ENCODE measurements around the gene THSD4.

THSD4 gene

DNA sequence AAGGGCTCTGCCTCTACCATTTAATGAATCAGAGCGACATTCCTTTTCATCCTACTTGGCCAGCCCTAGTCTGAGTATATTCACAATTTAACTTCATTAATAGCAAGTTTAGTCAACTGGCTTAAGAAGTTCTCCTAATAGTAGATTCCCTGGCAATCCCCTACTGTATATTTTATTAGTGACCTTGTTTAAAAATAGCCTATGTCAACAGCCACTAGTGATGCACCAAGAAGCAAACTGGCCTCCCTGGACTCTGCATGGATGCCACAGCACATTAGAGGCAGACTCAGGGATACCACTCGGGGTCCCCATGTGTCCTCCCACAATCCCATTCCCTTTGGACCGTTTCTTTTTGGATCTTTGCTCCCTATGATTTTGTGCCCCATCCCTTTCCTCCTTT is 83.6 kb downstream of the THSD4 start:
- H3K27me3 ChIP-seq (ENCODE audit: insufficient read depth, low read depth, severe bottlenecking) = no peaks in the 10 kb centered on the region
- H3K4me3 ChIP-seq (ENCODE audit: low read depth, low read length) = no peak overlapping the region
- H3K9me3 ChIP-seq (ENCODE audit: severe bottlenecking) = no peaks in the 10 kb centered on the region
- TF ChIP-seq, protein P1, sequence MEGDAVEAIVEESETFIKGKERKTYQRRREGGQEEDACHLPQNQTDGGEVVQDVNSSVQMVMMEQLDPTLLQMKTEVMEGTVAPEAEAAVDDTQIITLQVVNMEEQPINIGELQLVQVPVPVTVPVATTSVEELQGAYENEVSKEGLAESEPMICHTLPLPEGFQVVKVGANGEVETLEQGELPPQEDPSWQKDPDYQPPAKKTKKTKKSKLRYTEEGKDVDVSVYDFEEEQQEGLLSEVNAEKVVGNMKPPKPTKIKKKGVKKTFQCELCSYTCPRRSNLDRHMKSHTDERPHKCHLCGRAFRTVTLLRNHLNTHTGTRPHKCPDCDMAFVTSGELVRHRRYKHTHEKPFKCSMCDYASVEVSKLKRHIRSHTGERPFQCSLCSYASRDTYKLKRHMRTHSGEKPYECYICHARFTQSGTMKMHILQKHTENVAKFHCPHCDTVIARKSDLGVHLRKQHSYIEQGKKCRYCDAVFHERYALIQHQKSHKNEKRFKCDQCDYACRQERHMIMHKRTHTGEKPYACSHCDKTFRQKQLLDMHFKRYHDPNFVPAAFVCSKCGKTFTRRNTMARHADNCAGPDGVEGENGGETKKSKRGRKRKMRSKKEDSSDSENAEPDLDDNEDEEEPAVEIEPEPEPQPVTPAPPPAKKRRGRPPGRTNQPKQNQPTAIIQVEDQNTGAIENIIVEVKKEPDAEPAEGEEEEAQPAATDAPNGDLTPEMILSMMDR (IDR thresholded peaks at IDR 0.05; ENCODE audit: low read depth, low read length) = no peak
- H3K27ac ChIP-seq = no peak overlapping the region
- H3K36me3 ChIP-seq = no peaks in the 10 kb centered on the region
- DNase-seq = no peak

DNA sequence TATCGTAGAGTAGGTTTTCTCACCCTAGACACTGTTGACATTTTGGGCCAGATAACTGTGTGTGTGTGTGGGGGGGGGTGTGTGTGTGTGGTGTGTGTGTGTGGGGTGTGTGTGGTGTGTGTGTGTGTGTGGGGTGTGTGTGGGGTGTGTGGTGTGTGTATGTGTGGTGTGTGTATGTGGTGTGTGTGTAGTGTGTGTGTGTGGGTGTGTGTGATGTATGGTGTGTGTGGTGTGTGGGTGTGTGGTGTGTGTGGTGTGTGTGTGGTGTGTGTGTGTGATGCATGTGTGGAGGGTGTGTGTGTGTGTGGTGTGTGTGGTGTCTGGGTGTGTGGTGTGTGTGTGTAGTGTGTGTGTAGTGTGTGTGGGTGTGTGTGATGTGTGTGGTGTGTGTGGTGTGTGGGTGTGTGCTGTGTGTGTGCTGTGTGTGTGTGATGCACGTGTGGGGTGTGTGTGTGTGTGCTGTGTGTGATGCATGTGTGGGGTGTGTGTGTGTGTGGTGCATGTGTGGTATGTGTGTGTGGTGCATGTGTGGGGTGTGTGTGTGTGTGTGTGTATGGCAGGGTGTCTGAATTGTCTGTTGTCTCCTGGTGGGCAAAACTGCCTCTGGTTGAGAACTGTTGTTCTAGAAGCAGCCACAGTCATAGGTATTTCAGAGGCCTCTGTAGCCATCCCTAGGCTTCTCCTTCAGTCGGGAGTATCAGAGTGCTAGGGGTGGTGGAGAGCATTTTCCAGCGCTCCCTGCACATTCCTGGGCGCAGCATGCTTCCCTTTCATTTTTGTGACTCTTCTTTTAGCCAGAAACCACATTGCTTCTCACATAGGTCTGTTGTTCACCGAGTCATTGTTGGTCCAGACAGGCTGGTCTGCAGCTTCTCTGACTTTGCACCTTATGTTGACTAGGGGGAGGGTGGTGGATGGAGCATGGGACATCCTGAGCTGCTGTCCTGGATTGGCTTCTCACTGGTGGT is 84.4 kb downstream of the THSD4 start:
- no peak overlapping the region for H3K27ac ChIP-seq
- H3K9me3 ChIP-seq (ENCODE audit: severe bottlenecking) = no peaks in the 10 kb centered on the region
- no peaks in the 10 kb centered on the region for H3K36me3 ChIP-seq
- H3K27me3 ChIP-seq (ENCODE audit: insufficient read depth, low read depth, severe bottlenecking) = no peaks in the 10 kb centered on the region
- H3K4me3 ChIP-seq (ENCODE audit: low read depth, low read length) = no peak overlapping the region
- DNase-seq = no peak
- TF ChIP-seq, protein P1 (IDR thresholded peaks at IDR 0.05; ENCODE audit: low read depth, low read length) = no peak

DNA sequence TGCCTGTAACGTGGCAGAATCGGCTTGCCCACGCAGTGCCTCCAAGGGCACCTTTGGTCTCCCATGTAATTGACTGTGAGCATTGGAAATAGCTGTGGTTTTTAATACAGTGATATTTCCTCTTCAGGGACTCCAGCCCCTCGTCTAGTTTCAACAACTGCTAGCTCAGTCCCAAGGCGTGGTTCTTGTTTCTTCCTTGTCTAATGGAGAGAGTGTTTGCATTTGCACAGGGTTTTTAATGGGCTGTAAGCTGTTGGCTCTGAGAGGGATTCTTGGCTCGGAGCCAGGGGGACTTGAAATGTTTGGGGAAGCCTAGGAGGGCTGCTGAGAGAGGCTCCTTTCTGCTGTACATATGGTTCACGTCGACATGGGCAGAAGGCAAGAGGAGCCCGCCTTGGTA is 86.2 kb downstream of the THSD4 start:
- Histone ChIP-seq H3K4me3 (ENCODE audit: low read depth, low read length) (no peak overlapping the region), H3K36me3 (no peaks in the 10 kb centered on the region), H3K9me3 (ENCODE audit: severe bottlenecking) (no peaks in the 10 kb centered on the region), H3K27ac (no peak overlapping the region), H3K27me3 (ENCODE audit: insufficient read depth, low read depth, severe bottlenecking) (no peaks in the 10 kb centered on the region)
- TF ChIP-seq, protein P1 (IDR thresholded peaks at IDR 0.05; ENCODE audit: low read depth, low read length) = no peak
- no peak for DNase-seq

DNA sequence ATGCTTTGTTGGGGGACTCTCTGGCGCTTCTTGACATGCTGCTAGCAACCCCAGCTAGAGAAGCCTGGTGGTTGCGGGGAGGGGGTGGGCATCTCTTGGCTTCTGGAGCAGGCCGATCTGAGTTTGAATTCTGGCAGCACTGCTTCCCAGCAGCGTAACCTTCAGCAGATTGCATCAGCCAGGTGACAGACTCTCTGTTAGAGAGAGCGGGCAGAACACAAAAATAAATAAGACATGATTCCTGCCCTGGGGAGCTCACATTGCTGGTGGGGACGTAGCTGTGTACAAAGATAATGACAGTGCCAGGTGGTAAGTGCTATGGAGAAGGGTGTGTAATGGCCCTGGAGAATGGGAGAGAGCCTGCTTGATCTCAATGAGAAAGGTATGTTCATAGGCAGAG is 87.4 kb downstream of the THSD4 start:
- H3K36me3 ChIP-seq = no peaks in the 10 kb centered on the region
- H3K4me3 ChIP-seq (ENCODE audit: low read depth, low read length) = no peak overlapping the region
- no peaks in the 10 kb centered on the region for H3K27me3 ChIP-seq (ENCODE audit: insufficient read depth, low read depth, severe bottlenecking)
- no peak overlapping the region for H3K27ac ChIP-seq
- H3K9me3 ChIP-seq (ENCODE audit: severe bottlenecking) = no peaks in the 10 kb centered on the region
- TF ChIP-seq, protein P1 (IDR thresholded peaks at IDR 0.05; ENCODE audit: low read depth, low read length) = no peak
- DNase-seq = no peak

DNA sequence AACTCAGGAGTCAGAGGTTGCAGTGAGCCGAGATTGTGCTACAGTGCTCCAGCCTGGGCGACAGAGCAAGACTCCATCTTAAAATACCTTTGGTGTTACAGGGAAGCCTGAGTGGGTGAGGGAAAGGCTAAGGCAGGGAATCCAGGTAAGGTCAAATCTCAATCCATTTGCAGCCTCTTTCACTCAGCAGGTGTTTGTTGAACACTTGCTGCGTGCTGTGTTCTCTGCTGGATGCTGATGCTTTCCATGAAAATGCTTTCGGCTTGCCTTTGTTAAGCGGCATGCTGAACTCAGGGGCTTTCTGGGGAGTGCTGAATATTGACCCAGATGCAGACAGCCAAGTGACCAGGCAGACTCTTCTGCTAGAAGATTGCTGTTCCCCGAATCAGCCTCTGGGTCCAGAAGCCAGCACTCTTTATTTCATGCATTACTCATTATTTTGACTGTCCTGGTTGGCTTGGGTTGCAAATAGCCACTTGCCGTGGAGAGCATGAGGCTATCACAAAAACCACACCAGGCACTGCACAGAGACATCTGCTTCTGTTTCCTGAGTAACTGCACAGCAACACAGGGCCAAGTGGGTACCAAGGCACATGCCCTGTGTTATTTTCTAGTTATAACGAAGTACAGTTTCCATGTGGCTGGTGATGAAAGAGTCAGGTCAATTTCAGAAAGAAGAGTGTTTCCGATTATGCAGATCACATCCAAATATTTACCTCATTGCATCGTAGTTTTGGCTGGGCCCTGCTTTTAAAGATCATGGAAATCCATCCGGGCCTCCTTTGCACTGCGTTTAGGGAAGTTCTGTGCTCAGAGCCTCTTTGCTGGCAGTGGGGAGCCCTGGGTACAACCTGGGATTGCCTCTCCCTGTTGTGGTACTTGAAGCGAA is 88.6 kb downstream of the THSD4 start:
- DNase-seq = no peak
- H3K36me3 ChIP-seq = no peaks in the 10 kb centered on the region
- no peaks in the 10 kb centered on the region for H3K27me3 ChIP-seq (ENCODE audit: insufficient read depth, low read depth, severe bottlenecking)
- no peak overlapping the region for H3K4me3 ChIP-seq (ENCODE audit: low read depth, low read length)
- H3K27ac ChIP-seq = no peak overlapping the region
- H3K9me3 ChIP-seq (ENCODE audit: severe bottlenecking) = no peaks in the 10 kb centered on the region
- TF ChIP-seq, protein P1 (IDR thresholded peaks at IDR 0.05; ENCODE audit: low read depth, low read length) = no peak
